ENCODE results near the gene CLTCL1. TPM values are rescaled to one million over a fixed set of nuclear protein-coding genes. Genes with fewer than 3 reads are reported as not detected.

Gene CLTCL1
- total and polyA plus RNA-seq, 9 of the 15 experiments (the other 6 are each of a cell fraction or from before 2014, with no cell fraction given): 1.1 to 11.7 (median 5.0) TPM

DNA sequence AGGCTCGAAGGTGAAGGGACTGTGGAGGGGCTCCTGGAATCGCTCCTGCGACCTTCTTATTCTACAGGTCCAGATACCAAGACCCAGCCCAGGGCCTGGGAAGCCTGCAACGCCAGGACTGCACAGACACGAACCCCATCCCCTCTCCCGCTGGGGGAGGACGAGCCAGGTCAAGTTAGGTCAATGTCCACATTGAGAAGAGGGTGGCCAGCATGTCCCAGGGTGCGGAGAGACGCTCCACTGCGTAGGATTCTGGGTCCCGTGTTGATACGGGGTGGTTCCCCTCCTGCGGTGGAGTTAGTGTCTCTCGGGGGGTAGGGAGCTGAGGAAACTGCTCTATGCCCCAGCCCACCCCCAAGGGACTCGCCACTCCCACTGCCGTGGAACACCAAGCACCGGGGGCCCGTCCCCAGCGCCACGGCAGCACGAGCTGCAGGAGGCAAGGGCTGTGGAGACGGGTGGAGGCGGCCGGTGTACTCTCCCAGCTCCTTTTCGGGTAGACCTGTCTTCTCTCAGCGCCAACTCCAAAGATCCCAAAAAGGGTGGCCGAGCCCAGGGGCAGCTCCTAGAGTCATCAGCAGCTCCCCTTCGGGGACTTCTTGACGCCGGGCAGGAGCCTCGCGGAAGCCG is 143.0 kb downstream of the CLTCL1 start (continued):
- TF ChIP-seq HMGN3 (IDR thresholded peaks at IDR 0.05; ENCODE audit: borderline replicate concordance, extremely low read depth, insufficient read length, low read depth, low read length) (peak; percentile 7), ZNF551 (CRISPR knock-in tag; IDR thresholded peaks at IDR 0.05) (no peak), BACH1 (tag; IDR thresholded peaks at IDR 0.05) (no peak), ZNF274 (IDR thresholded peaks at IDR 0.05; ENCODE audit: borderline replicate concordance, low read depth, low read length) (no peak), POLR2H (tag; IDR thresholded peaks at IDR 0.05; ENCODE audit: low read depth) (no peak), LARP7 (IDR thresholded peaks at IDR 0.05) (no peak), CREM (IDR thresholded peaks at IDR 0.05; ENCODE audit: low read depth) (no peak)
- TF ChIP-seq, protein P1, sequence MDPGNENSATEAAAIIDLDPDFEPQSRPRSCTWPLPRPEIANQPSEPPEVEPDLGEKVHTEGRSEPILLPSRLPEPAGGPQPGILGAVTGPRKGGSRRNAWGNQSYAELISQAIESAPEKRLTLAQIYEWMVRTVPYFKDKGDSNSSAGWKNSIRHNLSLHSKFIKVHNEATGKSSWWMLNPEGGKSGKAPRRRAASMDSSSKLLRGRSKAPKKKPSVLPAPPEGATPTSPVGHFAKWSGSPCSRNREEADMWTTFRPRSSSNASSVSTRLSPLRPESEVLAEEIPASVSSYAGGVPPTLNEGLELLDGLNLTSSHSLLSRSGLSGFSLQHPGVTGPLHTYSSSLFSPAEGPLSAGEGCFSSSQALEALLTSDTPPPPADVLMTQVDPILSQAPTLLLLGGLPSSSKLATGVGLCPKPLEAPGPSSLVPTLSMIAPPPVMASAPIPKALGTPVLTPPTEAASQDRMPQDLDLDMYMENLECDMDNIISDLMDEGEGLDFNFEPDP (CRISPR knock-in tag; IDR thresholded peaks at IDR 0.05): no peak

DNA sequence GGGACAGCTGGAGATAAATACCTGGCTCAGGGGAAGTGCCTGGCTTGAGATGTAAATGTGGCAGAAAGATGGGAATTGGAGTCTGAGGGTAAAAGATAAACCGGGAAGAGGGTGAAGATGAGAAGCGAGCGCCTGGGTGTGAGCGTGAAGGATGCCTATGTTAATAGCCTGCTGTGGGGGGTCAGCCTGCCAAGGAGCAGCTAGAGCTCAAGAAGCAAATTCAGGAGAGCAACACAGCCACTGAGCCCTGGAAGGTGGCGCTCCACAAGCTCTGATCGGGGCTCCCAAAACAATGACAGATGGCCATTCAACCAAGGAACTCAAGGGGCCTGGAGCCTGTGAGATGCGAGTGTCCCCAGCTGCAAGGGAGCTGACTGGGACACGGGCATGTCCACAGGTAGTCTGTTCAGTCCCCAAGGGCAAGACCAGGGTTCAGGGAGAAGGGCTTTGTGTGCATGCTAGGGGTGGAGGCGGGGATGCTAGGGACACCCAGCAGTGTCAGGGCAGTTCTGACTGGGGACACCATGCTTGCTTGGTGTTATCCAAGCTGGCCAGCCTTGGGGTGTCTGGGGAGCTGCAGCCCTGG is 144.2 kb downstream of the CLTCL1 start:
- BruUV-seq (replicated peaks): no TSS peak
- FAIRE-seq (no peak), DNase-seq (ENCODE audit: extremely low read depth in 1 of 4, low spot score in 3 of 4) (no peak), ATAC-seq (no peak)
- Histone ChIP-seq H3K36me3 (ENCODE audit: control insufficient read depth, insufficient read depth, low read length) (peaks cover 8% of the 10 kb centered on the region), H3K9me1 (ENCODE audit: control insufficient read depth, insufficient read depth, low read length) (no peaks in the 10 kb centered on the region), H3K9me3 (replicated peaks; ENCODE audit: control insufficient read depth, insufficient read depth, low read depth, low read length) (no peaks in the 10 kb centered on the region), H3K9ac (ENCODE audit: insufficient read depth in 1 of 2, low read depth in 2 of 2, low read length in 2 of 2) (peak overlapping the region in 1 of 2 experiments; percentile 13; a peak in 2 of 4 replicates), H3K4me1 (replicated peaks in 1 of 2; ENCODE audit: control insufficient read depth in 2 of 2, insufficient read depth in 2 of 2, low read length in 2 of 2) (peaks cover 4 to 34% of the 10 kb centered on the region in 2 experiments; a peak in 4 of 5 replicates), H3K27ac (ENCODE audit: extremely low read depth, low read depth, low read length) (no peak overlapping the region), H2AFZ (ENCODE audit: low read depth, low read length) (no peak overlapping the region), H3K4me3 (no peak overlapping the region), H3K79me2 (ENCODE audit: control insufficient read depth, insufficient read depth, low read length) (peaks cover 15% of the 10 kb centered on the region), H4K20me1 (replicated peaks; ENCODE audit: control insufficient read depth, insufficient read depth, low read length) (0 out of 2 replicates have a peak, but pooled peaks cover 3% of the 10 kb centered on the region), H3K27me3 (ENCODE audit: control insufficient read depth in 2 of 2, insufficient read depth in 2 of 2, low read length in 2 of 2) (peaks cover 35 to 52% of the 10 kb centered on the region in 2 experiments), H3K4me2 (ENCODE audit: insufficient read depth, low read length) (no peak overlapping the region)
- WGBS (ENCODE audit: insufficient coverage, low coverage, missing lambda C conversion rate): 8% methylated on average over 9 of the region's 9 CpGs
- ChIA-PET POLR2A (interaction anchor here (0.6 to 6.1 kb wide), 18 partner anchors 9 to 501 kb away, joined by 3 to 54 read pairs (median 4); no protein-coding TSS in a partner anchor), CTCF (ENCODE audit: low intra/inter-chr PET ratio) (interaction anchor here (0.6 to 3.1 kb wide), 3 partner anchors 9 to 483 kb away, joined by 3 to 26 read pairs (median 4); no protein-coding TSS in a partner anchor)
- in situ Hi-C loops (cut with MboI) (no loop called here), intact Hi-C loops (cut with micrococcal nuclease) (no loop called here)
